Stimulated activated CD4-positive, alpha-beta T cell treated with anti-CD3 and anti-CD28 coated beads, Interleukin-12 subunit alpha, Interleukin-12 subunit beta, amount 100 ng/mL, for 4 hours (primary cell): ENCODE data around the gene KCNH2.

Experiments
- DNase-seq: peaks from one replicate; pipeline ENCODE4 v3.0.0-alpha.2; 2020

The KCNH2 gene

DNA sequence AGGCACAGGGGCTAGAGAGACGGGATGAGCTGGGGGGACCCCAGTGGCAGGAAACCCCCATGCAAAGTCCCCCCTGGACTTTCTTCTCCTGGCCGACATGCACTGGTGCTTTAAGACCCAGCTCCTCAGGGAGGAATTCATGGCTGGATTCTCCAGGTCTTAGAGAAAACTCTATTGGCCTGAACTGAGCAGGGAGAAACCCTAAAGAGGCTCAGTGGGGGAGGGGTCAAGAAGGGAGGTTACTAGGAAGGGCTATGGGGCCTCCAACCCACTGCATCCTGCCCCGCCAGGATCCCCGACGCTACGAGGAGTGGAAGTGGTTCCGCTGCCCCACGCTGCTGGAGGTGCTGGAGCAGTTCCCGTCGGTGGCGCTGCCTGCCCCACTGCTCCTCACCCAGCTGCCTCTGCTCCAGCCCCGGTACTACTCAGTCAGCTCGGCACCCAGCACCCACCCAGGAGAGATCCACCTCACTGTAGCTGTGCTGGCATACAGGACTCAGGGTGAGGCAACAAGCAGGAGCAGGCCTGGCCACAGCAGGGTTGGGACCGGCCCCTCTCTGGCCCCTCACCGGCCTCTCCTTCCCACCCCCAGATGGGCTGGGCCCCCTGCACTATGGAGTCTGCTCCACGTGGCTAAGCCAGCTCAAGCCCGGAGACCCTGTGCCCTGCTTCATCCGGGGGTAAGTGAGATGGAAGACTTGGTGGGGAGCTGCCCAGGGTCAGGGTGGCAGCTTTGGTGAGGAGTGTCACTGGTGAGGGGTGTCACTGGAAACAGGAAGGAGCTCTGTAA lies 32.4 kb upstream of the KCNH2 start:
- DNase-seq, result no peak

- DNase-seq, result no peak
Measured at GRCh38 chr7:151010037-151010306, 31.9 kb upstream of the KCNH2 start.

- DNase-seq, result no peak
Measured at GRCh38 chr7:151009327-151010036, 31.4 kb upstream of the KCNH2 start.

DNA sequence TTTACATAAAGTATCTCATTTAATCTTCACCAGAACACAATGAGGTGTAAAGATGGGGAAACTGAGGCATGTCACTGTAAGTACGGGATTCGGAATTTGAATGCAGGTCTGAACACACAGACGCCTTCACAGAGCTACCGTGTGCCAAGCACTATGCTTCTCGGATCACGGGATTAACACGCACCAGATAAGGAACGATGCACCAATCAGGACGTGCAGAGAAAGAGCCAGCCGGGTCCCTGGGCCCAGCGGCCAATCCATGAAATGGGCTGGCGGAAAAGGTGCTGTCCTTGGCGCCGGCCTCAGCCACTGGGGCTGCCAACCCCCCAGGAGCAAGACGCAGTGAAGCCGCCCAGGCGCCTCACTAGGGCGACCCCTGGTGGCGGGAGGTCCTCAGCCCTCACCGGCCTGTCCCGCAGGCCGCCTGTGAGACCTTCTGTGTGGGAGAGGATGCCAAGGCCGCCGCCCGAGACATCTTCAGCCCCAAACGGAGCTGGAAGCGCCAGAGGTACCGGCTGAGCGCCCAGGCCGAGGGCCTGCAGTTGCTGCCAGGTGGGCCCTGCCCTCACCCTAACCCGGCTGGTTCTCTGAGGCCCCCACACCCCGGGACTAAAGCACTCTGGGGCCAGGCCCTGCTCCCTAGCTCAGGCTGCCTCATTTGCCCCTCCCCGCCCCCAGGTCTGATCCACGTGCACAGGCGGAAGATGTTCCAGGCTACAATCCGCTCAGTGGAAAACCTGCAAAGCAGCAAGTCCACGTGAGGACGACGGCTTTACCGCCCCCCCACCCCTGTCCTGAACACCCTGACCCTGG lies 30.6 kb upstream of the KCNH2 start:
- DNase-seq, result peak; percentile 82

DNA sequence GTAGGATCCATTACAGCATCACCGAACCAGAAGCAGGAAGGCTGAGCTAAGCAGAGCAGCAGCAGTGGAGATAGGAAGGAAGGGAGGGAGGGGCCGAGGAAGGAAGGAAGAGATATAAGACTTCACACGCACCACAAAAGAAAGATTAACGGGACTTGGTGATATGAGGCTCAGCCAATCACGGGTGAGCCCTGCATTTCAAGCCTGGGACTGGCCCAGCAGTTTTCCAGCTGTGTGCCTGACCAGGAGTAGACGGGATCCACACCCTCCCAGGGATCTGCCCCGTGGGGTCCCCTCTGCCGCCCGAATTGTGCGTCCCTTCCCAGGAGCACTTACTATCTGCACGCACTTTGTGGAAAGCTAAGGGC lies 30.0 kb upstream of the KCNH2 start:
- DNase-seq, result no peak

DNA sequence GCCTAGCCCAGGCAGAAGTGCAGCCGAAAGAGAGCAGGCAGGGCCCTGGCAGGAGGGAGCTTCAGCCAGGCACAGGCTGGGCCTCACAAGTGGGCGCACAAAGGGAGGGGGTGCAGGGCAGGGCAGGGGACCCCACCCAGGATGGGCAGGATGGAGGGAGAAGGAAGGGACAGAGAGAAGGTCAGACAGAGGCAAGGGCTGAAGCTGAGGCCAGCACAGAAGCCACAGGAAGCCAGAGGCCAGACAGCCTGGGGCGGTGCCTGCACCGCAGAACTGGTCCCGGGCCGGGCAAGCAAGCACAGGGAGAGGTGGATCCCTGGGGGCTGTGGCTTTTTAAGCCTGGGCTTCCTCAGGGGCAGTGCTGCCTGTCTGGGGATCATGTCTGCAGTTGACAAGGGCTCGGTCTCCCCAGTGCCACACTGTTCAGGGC lies 29.4 kb upstream of the KCNH2 start:
- no peak for DNase-seq

DNA sequence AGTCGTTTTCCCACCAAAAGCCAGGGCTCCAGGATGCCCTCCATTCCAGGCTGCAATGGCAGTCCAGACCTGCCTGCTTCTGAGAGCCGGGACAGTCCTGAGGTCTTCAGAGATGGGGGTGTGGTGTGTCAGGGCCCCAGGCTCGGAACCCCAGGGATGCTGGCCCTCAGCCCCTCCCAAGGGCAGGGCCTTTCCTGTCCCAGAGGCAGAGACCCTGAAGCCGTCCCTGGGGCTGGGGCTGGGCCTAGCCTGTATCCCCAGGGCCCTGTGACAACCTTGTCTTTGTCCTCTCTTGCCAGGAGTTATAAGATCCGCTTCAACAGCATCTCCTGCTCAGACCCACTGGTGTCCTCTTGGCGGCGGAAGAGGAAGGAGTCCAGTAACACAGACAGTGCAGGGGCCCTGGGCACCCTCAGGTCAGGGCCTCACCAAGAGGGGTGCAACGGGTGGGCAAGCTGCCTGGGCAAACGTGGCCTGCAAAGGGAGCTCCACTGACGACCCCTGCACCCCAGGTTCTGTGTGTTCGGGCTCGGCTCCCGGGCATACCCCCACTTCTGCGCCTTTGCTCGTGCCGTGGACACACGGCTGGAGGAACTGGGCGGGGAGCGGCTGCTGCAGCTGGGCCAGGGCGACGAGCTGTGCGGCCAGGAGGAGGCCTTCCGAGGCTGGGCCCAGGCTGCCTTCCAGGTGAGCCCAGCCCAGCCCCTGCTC lies 28.6 kb upstream of the KCNH2 start:
- DNase-seq, result no peak

DNA sequence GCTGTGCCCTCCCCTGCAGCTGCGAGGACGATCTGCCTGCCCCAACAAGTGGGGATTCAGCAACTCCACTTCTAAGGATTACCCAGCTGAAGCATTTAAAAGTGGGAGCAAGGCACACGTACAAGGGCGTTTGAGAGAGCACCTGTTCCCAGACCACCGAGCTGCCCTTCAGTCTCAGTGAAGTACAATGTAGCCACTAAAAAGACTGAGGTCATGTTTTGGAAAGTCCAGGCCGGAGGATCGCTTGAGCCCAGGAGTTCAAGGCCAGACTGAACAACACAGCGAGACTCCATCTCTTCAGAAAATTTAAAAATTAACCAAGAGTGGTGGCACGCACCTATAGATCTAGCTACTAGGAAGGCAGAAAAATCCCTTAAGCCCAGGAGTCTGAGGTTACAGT lies 27.4 kb upstream of the KCNH2 start:
- DNase-seq, result no peak

GRCh38 chr7:151003572-151003971 lies 25.5 kb upstream of the KCNH2 start:
- no peak for DNase-seq

DNA sequence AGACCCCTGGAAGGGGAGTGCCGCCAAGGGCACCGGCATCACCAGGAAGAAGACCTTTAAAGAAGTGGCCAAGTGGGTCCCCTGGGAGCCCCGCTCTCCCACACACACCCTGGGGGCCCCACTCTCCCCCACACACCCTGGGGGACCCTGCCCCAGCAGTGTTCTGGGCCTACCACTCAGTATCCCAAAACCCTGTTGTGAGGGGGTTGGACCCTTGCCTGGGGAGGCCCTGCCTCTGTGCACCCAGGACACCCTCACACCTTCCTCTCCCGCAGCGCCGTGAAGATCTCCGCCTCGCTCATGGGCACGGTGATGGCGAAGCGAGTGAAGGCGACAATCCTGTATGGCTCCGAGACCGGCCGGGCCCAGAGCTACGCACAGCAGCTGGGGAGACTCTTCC lies 23.4 kb upstream of the KCNH2 start:
- DNase-seq, result no peak

DNA sequence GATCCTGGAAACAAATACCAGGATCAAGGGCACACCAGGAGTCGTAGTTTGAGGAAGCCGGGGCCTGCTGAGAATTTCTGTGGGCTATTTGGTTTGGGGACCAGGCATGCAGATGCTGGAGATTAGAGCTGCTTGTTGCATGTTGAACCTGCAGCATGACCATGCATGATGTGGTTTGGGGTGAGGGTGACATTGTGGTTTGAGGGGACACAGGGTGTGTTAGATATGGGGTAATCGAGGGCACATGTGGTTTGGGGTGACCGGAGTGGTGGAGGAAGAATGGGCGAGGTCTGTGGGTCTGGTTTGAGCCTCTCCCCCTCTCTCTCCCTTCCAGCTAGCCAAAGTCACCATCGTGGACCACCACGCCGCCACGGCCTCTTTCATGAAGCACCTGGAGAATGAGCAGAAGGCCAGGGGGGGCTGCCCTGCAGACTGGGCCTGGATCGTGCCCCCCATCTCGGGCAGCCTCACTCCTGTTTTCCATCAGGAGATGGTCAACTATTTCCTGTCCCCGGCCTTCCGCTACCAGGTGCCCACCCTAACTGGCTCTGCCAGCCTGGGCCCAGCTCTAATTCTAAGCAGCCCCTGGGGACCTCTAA lies 22.9 kb upstream of the KCNH2 start:
- no peak for DNase-seq

- DNase-seq, result no peak
Measured at GRCh38 chr7:150999497-151000230, 21.5 kb upstream of the KCNH2 start.

DNA sequence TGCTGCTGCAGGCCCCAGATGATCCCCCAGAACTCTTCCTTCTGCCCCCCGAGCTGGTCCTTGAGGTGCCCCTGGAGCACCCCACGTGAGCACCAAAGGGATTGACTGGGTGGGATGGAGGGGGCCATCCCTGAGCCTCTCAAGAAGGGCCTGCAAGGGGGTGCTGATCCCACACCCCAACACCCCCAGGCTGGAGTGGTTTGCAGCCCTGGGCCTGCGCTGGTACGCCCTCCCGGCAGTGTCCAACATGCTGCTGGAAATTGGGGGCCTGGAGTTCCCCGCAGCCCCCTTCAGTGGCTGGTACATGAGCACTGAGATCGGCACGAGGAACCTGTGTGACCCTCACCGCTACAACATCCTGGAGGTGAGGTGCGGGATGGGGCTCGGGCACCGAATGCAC lies 20.9 kb upstream of the KCNH2 start:
- DNase-seq, result no peak

DNA sequence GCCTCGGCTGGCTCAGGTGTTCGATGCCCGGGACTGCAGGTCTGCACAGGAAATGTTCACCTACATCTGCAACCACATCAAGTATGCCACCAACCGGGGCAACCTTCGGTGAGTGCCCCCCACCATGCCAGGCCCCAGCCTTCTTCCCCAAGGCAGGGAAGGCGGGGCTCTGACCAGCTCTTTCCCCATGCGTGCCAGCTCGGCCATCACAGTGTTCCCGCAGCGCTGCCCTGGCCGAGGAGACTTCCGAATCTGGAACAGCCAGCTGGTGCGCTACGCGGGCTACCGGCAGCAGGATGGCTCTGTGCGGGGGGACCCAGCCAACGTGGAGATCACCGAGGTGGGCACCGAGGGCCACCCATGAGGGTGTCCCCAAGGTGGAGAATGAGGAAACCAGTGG lies 20.2 kb upstream of the KCNH2 start:
- DNase-seq, result no peak

DNA sequence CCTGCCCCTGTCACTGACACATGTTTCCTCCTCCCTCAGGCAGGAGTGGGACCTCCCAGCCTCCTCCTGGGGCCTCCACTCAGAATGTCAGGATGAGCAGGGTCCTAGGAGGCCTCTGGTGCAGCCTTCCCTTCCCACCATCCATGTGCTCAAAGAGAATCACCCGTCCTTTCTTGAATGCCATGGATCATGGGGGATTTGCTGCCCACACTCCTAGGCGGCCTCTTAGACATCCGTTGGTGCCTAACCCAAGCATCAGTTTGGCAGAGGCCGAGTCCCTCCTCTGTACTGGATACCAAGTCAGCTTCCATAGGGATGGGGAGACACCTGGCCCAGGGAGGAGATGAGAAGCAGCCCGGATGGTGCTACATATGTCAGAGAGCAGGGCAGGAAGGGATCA lies 19.7 kb upstream of the KCNH2 start:
- no peak for DNase-seq

GRCh38 chr7:150997075-150997511 lies 19.0 kb upstream of the KCNH2 start:
- no peak for DNase-seq

- DNase-seq, result no peak
Measured at GRCh38 chr7:150996376-150997074, 18.4 kb upstream of the KCNH2 start.

DNA sequence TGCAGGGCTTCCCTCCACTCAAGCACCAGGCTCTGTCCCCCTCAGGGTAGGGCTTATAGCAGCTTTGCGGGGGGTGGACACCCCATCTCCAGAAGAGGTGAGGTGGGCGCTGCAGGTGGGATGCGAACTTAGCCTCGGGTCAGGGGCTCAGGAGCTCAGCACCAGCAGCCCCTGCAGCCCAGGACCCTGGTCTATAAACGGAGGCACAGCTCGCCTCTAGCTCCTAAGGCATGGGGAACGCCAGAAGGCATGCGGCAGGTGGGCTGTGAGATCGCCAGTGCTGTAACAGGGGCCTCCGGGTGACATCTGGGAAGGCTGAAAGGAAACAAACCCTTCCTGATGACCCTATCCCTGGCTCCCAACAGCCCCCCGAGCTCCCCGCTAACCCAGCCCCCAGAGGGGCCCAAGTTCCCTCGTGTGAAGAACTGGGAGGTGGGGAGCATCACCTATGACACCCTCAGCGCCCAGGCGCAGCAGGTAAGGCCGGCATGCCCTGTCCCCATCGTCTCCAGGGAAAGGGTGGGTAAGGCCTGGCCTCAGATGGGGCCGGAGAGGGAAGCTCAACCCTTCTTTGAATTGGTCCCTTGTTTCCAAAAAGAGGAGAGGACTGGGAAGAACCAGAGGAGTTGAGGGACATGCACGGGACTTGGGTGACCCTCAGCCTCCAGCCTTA lies 16.9 kb upstream of the KCNH2 start:
- no peak for DNase-seq

DNA sequence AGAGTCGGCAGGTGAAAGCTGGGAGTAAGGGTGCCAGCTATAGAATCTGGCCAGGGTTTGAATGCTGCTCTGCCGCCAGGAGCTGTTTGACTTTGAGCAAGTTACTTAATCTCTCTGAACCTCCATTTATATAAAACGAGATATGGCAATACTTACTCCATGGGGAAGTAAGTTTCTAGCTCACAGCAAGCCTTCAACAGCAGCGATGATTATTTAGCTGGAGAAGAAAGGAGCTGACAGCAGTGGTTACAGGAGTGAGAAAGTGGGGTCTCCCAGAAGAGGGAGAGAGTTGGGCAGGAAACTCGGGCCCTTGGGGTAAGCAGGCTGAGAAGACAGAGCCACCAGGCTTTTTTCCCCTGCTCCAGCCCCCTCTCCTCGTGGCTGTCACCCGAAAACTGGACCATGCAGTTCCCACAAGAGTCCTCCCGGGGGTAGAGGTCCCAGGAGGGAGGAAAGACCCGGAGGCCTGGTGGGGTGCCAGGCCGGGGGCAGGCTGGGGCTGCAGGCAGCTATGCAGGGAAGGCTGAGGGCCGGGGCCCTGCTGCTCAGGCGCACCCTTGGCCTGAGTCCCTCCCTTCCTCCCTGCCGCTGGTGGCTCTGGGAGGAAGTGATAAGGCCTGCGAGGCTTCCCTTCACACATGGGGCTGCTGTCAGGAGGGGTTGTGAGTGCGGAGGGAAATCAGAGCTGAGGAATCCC lies 16.2 kb upstream of the KCNH2 start:
- no peak for DNase-seq

- no peak for DNase-seq
Measured at GRCh38 chr7:150993511-150993910, 15.4 kb upstream of the KCNH2 start.
